GM12892 (cell line): Measurements from ENCODE around the gene MYPN.

Experiments
- DNase-seq: peaks from one replicate; pipeline ENCODE4 v3.0.0; 2011; ENCODE audit not compliant: insufficient read length
- FAIRE-seq: peaks from 2 replicates; lab custom pipeline; 2011; peaks lifted over from hg19 to GRCh38; lab: Jason Lieb, UNC
- POLR2A ChIP-seq: IDR thresholded peaks from 2 replicates; pipeline ENCODE4 v1.6.1; 2011; ENCODE audit warnings: low read depth, low read length, control low read depth
- POLR2AphosphoS5 ChIP-seq: IDR thresholded peaks from 2 replicates; pipeline ENCODE4 v1.6.1; 2011; ENCODE audit warnings: low read depth, low read length, control low read depth
- TAF1 ChIP-seq: IDR thresholded peaks from 2 replicates; pipeline ENCODE4 v1.6.1; 2011; ENCODE audit warnings: low read depth, mild to moderate bottlenecking, control low read depth, low read length, borderline replicate concordance

MYPN gene

DNA sequence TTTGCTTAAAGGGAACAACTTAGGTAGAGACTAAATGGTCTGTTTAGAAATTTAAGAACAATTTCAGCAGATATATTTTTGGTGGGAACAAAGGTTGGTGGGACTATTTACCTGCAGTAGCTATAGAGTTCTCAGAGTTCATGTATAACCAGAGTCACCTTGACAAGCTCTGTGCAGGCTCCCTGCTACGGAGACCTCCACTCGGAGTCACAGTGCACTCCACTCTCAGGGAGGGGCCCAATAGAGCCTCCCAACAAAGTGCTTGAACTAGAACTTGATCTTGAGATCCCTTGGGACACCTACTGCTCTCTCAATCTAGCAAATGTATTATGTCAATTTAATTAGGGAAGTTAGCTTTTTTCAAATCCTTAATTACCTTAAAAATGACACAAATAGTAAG, 2.3 kb downstream of the MYPN start:
- no peak for TF ChIP-seq POLR2A
- no peak for TF ChIP-seq TAF1
- no peak for TF ChIP-seq POLR2AphosphoS5
- no peak for DNase-seq
- FAIRE-seq, result no peak

DNA sequence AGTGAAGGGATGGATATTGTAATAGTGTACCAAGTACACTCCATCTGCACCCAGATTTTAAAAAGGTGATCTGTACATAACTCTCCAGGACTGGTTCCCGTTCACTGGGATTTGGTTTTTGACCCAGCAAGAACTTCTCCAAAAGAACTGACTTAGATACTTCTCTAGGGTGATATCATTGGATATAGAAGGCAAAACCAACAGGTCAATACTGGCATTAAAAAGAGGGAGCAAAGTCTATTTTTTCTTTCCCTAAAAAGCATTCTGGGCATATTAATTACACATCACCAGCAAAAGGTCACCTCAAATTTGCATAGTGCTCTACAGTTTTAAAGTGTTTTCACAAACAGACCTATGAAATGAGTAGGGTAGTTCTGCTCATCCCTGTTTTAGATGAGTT, 3.5 kb downstream of the MYPN start:
- FAIRE-seq, result no peak
- no peak for TF ChIP-seq TAF1
- DNase-seq, result no peak

DNA sequence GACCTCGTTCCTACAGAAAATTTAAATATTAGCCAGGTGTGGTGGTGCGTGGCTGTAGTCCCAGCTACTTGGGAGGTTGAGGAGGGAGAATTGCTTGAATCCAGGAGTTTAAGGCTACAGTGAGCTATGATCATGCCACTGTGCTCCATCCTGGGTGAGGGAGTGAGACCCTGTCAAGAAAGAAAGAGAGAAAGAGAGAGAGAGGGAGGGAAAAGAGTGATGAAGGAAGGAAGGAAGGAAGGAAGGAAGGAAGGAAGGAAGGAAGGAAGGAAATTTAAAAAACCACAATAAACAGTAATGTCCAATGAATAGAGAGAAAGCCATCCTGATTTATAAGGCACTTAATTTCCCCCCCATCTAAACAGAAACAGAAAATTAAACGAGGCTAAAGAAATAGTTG, 9.4 kb downstream of the MYPN start:
- FAIRE-seq, result no peak
- TF ChIP-seq POLR2A, result no peak
- no peak for TF ChIP-seq POLR2AphosphoS5
- no peak for DNase-seq

GRCh38 chr10:68121020-68121743, 11.9 kb downstream of the MYPN start:
- DNase-seq (no peak), FAIRE-seq (no peak)
- TF ChIP-seq POLR2AphosphoS5 (no peak), TAF1 (no peak), POLR2A (no peak)

GRCh38 chr10:68121852-68122251, 12.6 kb downstream of the MYPN start:
- no peak for TF ChIP-seq POLR2AphosphoS5
- no peak for TF ChIP-seq TAF1
- no peak for TF ChIP-seq POLR2A
- DNase-seq, result no peak
- FAIRE-seq, result no peak

DNA sequence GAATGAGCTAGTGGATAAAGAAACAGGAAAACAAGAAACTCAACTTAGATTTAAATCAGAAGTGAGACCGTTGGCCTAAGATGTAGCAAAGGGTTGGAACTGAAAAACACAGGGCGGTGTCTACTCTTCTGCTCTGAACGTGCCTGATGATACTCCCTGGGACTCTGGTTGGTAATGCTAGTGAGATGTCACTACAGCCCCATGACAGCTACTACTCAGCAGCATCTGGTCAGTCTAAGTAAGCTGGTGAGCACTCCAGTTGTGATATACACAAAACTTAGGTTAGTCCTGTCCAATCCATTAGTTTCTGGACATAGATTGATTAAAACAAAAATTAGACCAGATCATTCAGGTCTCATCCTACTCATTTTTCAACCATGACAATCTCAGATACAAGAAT, 15.4 kb downstream of the MYPN start:
- no peak for FAIRE-seq
- no peak for DNase-seq
- TF ChIP-seq TAF1 (no peak), POLR2AphosphoS5 (no peak), POLR2A (no peak)

DNA sequence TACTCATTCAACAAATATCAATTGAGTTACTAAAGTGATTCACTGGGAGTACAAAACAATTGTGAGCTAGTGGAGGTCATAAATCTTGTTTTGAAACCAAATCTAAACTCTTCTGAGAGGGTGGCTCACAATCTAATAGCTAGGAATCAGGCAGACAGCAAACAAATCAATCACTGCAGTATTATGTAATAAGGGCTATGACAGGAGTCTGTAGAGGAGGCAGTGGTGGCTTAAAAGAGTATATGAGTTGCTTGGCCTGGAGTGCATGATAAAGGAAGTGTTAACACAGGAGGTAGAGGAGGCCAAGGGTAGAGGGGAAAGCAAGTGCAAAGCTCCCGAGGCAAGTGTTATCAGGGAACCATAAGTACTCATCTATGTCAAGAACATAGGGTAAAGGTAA, 16.5 kb downstream of the MYPN start:
- FAIRE-seq, result no peak
- TF ChIP-seq POLR2A, result no peak
- DNase-seq, result no peak

GRCh38 chr10:68128015-68128414, 18.7 kb downstream of the MYPN start:
- FAIRE-seq (no peak), DNase-seq (no peak)
- TF ChIP-seq POLR2A (no peak), POLR2AphosphoS5 (no peak)

DNA sequence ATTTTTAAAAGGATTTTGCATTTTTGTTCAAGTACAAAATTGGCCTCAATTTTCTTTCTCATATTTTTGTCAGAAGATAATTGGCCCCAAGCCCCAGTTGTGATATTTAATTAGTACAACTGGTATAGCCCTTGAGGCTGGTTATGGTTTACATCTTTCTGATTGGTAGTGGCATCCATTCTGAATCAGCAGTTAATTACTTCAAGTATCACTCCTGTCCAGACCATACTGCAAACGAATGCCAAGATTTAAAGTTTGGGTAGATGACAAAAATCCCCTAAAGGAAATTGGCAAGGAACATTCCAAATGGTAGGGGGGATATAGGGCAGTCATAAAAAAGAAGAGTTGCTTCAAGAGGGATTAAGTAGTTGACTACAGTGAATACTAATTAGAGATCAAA, 23.1 kb downstream of the MYPN start:
- DNase-seq, result no peak
- FAIRE-seq, result no peak
- no peak for TF ChIP-seq POLR2A
- no peak for TF ChIP-seq TAF1
- TF ChIP-seq POLR2AphosphoS5, result no peak

GRCh38 chr10:68133523-68133922, 24.2 kb downstream of the MYPN start:
- DNase-seq (no peak), FAIRE-seq (no peak)
- TF ChIP-seq TAF1 (no peak), POLR2AphosphoS5 (no peak), POLR2A (no peak)

- FAIRE-seq, result no peak
- TF ChIP-seq TAF1, result no peak
- no peak for TF ChIP-seq POLR2A
- TF ChIP-seq POLR2AphosphoS5, result no peak
- DNase-seq, result no peak
Measured at GRCh38 chr10:68135362-68135761, 26.1 kb downstream of the MYPN start.

GRCh38 chr10:68135922-68136792, 26.9 kb downstream of the MYPN start:
- FAIRE-seq, result no peak
- TF ChIP-seq TAF1, result no peak
- no peak for TF ChIP-seq POLR2A
- TF ChIP-seq POLR2AphosphoS5, result no peak
- no peak for DNase-seq

DNA sequence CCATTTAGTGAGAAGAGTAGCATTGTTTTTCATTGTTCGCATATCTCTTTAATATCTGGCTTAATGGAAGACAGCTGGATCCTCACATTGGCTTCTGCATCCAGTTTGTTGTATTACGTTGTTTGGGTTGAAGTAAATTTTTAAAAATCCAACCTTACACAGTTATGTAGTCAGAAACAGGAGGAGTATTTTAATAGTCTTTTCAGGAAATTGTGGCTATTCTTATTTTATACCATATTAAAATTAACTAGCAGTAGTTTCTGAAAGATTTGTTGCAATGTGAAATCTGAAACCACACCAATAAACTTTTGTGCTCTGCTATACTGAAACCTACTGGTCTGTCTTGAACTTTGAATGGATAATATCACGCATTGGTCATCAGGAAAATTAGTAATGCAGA, 27.9 kb downstream of the MYPN start:
- FAIRE-seq, result no peak
- TF ChIP-seq POLR2AphosphoS5 (no peak), TAF1 (no peak), POLR2A (no peak)
- DNase-seq, result no peak
